Stimulated activated CD4-positive, alpha-beta T cell treated with anti-CD3 and anti-CD28 coated beads, Interleukin-2, amount 100 ng/mL, for 24 hours (primary cell): Measurements from ENCODE around the gene ATG2A.

Experiments
- DNase-seq, 2 donors: peaks; one replicate each; pipeline ENCODE4 v3.0.0-alpha.2; 2020

ATG2A gene

DNA sequence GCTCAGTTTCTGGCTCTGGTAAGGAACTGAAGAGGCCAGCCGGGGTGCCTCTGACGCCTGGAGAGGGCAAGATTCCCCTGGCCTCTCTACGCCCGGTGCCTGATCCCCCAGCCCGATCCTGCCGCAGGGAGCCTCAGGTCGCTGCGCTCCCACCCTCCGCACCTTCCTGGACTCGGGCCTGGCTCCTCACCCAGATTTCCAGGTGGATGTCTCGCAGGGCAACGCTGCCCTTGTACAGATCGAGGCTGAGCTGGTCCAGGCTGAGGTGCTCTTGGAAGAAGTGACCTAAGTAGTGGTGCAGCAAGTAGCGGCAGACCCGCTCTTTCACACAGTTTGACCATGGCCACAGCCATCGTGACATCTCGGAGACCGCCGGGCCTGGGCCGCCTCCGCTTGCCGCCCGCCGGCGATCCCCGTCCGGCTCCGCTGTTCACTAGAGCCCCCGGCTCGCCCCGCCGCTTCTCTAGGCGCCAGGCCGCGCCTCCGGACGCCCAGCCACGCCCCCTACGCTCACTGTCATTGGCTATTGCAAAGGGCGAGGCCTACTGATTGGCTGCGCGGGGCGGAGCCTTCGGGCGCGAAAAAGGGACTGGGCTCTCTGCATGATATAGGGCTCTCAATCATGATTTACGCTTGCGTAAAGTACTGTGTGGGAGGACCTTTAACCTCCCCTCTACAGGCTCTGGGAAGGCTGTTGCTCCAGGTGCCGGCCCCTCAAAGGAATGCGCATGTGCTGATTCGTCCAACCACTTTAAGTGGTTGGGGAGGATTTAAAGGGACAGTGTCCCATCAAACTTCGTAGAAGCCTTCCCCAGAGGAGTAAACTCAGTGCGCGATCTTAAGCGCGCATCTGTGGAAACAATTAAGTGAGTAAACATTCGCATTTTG lies at the start of gene ATG2A:
Gene ATG2A (minus strand): TSS at position 435 of the 888 bp plus-strand sequence. CDS start 74 bp downstream, at position 361.
- peak; percentile 99 for DNase-seq

DNA sequence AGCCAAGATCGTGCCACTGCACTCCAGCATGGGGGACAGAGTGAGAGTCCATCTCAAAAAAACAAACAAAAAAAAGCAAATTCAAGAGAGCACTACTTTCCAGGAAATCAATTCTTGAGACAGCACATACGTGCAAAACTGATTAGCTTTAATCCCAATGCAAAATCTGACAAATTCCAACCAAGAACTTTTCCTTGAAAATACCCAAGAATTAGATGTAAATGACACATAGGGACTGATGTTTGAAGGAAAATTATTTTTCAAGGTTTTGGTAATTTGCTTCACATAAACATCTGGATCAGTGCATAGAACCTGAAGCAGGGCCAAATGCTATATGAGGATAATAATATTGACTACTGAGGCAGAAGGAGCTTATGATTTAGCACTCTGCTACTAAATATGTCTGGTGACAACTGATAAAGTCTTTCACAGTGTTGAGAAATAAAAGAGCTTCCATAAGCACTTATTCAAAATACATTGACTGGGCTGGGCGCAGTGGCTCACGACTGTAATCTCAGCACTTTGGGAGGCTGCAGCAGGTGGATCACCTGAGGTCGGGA lies 46.1 kb upstream of the ATG2A start:
- no peak for DNase-seq

DNA sequence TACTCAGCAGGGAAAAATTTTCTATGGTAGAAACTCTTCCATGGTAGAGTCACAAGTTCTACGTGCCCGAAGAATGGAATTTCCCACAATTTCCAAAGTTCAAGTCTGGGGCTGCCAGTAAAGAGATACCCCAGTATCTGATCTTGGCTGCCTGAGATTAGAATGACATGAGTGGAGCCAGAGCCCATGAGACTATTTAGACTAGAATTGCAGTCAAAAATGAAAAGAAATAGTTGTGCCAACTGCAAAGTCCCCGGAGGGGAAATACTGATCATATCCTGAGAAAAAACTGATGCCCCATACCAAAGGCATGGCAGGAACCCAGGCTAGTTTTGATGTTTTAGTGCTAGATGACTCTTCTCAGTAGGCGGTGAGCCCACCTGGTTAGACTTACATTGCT lies 43.7 kb upstream of the ATG2A start:
- DNase-seq: no peak

DNA sequence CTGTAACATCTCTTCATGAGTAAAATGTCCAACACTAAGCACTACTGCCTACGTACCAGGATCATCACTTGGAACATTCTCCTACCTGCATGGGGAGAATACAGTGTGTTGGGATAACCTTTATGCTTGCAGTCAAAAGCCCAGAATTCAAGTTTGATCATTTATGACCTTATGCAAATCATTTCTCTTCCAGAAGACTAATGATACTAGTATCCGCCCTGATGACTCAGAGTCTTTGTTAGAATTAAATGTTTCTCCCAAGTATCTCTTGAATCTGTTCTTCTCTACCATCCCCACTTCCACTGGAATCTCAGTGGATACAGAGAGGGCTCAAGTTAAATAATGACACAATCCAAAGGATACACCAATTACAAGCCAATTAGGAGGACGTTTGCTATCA lies 42.5 kb upstream of the ATG2A start:
- DNase-seq: no peak

- DNase-seq: no peak
Measured at GRCh38 chr11:64954201-64954600, 37.2 kb upstream of the ATG2A start.

GRCh38 chr11:64951529-64951928 lies 34.5 kb upstream of the ATG2A start:
- DNase-seq: no peak

- DNase-seq: no peak
Measured at GRCh38 chr11:64947208-64947814, 30.3 kb upstream of the ATG2A start.

- no peak for DNase-seq
Measured at GRCh38 chr11:64936539-64936938, 19.5 kb upstream of the ATG2A start.

DNA sequence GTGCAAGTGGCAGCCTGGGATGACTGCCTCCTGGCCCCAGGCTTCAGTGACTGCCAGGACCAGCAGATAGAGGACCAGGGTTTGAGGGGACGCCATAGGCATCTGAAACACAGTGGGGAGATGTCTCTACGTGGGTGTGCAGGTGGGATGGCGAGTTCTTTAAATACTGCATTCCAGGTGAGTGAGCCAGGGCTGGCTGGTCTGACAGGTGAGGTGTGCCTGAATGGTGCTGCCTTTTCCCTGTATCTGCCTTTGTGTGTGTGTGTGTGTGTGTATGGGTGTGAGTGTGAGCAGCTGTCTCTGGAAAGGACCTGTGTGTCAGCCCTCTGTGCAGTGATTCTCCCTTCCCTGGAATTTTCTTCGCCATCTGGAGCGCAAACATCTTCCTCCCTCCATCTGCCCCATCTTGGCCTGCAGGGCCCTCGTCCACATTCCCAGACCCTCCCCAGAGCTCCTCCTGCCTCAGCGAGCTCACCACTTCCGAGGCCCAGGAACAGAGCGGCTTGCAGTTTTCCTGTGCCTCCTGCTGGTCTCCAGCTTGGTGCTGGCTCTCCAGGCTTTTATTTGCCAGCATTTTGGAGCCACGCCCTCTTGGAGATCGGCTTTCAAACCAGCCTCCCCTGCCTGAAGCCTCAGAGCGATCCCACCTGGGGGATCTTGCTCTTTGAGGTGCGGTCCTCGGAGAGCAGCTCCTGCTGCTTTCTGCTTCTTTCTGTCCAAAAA lies 18.5 kb upstream of the ATG2A start, which contains the start of gene GPHA2:
Gene GPHA2 (minus strand): TSS at position 535 of the 723 bp plus-strand sequence. CDS start 433 bp downstream, at position 102.
- DNase-seq: no peak

DNA sequence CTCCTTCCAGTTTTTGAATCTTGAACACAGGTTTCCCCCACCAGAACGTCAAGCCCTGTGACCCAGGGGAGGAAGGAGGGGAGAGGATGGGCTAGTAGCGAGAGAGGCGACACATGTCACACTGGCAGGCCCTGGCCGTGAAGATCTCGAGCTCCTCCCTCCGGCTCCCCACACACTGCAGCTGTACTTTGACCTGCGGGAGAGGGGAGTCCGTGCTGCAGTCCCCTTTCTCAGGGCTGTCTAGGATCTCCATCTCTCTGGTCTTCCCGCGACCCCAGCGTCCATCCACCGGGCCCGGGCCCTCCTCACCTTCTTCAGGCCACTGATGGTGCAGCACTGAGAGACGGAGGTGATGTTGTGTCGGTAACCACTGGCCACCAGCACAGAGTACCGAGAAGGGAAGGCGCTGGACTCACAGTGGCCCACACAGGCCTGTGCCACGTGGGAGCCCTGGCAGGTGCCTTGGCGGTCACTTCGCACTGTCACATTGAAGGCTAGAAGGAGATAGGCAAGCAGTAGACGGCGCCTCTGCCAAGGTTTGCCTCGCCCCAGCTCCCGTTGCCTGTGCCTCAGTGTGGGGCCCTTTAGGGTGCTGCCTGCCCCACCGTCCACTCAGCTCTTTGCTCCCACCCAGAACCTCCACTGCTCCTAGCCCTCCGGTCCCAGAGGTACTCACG lies 17.8 kb upstream of the ATG2A start:
- DNase-seq: no peak

GRCh38 chr11:64933935-64934681 lies 17.1 kb upstream of the ATG2A start:
- DNase-seq: no peak

- no peak for DNase-seq
Measured at GRCh38 chr11:64933213-64933934, 16.4 kb upstream of the ATG2A start.

DNA sequence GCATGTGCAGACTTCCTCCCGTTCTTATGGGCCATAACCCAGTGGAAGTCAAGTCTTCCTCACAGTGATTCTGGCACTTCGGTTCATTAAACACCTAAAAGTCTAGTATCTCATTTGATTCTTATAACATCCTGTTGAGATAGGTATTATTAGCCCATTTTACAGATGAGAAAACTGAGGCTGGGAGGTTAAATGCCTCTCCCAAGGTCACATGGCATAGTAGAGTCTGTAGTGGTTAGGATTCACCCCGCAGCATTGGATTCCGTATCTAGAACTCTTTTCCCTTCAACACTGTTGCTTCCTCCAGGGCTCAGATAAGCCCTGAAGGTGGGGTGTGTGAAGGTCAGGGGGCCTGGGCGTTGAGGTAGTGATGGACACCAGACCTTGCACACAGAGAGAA lies 15.3 kb upstream of the ATG2A start:
- DNase-seq: no peak

- no peak for DNase-seq
Measured at GRCh38 chr11:64931290-64931689, 14.3 kb upstream of the ATG2A start.

- no peak for DNase-seq
Measured at GRCh38 chr11:64930340-64930739, 13.3 kb upstream of the ATG2A start.

- no peak for DNase-seq
Measured at GRCh38 chr11:64929625-64930024, 12.6 kb upstream of the ATG2A start.

DNA sequence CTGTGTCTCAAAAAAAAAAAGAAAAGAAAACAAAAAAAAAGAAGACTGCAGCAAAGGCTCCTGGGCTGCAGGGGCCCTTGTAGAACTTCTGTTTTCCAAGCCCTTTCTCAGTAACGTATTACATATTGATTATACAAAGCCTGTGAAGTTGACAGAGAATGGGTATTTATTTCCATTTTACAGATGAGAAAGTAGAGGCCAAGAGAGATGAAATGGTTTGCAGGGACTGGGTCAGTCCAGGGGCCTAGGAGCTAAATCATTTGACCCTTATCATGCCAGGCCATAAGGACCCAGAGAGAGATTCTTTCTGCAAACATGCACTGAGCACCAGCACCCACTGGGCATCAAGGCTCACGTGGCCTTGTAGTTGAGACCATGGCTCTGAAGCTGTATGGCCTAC lies 11.9 kb upstream of the ATG2A start:
- no peak for DNase-seq

DNA sequence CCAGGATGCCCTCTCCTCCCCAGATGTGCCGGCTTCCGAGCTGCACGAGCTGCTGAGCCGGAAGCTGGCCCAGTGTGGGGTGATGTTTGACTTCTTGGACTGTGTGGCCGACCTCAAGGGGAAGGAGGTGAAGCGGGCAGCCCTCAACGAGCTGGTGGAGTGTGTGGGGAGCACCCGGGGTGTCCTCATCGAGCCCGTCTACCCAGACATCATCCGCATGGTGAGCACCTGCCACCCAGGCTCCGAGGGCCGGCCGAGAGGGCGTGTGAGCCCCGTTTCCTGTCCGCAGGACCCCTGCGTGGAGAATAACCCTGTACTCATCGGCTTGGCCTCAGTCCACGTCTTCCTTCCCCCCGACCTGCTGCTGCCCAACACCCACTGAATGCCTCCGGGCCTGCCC lies 9.7 kb upstream of the ATG2A start:
- no peak for DNase-seq

GRCh38 chr11:64925536-64926436 lies 8.8 kb upstream of the ATG2A start:
- DNase-seq: no peak

GRCh38 chr11:64924910-64925284 lies 7.9 kb upstream of the ATG2A start:
- DNase-seq: no peak
